ENCODE measurements around the gene GABRG3. TPM values are rescaled to one million over a fixed set of nuclear protein-coding genes. Genes with fewer than 3 reads are reported as not detected.

GABRG3 gene
- polyA plus RNA-seq, 6 donors from 2014 or later, result not detected

- no peaks in the 10 kb centered on the region for H3K4me1 Mint-ChIP-seq
- no peaks in the 10 kb centered on the region for H3K36me3 Mint-ChIP-seq
- no peak overlapping the region for H3K27ac Mint-ChIP-seq
- no peaks in the 10 kb centered on the region for H3K27me3 Mint-ChIP-seq
- no peak overlapping the region for H3K4me3 Mint-ChIP-seq
- DNase-seq, result no peak
- peaks cover 7 to 16% (median 8%) of the 10 kb centered on the region in 7 donors for H3K9me3 Mint-ChIP-seq
- no peak for ATAC-seq (ENCODE audit: low read depth in 2 of 2)
These were observed 426.0 kb downstream of the GABRG3 start for GRCh38 chr15:27396996-27397395.

GRCh38 chr15:27398631-27399161 is 427.7 kb downstream of the GABRG3 start:
- Mint-ChIP-seq H3K36me3 (no peaks in the 10 kb centered on the region), H3K9me3 (peaks cover 7 to 20% (median 12%) of the 10 kb centered on the region in 7 donors), H3K27ac (no peak overlapping the region), H3K27me3 (no peaks in the 10 kb centered on the region), H3K4me1 (no peaks in the 10 kb centered on the region), H3K4me3 (no peak overlapping the region)
- DNase-seq (no peak), ATAC-seq (ENCODE audit: low read depth in 2 of 2) (no peak)

- Mint-ChIP-seq H3K36me3 (no peaks in the 10 kb centered on the region), H3K4me1 (no peaks in the 10 kb centered on the region), H3K9me3 (peaks cover 7 to 20% (median 12%) of the 10 kb centered on the region in 7 donors)
These were observed 428.3 kb downstream of the GABRG3 start for GRCh38 chr15:27399241-27399640.

GRCh38 chr15:27401471-27401870 is 430.5 kb downstream of the GABRG3 start:
- Mint-ChIP-seq H3K36me3 (no peaks in the 10 kb centered on the region), H3K9me3 (peaks cover 0 to 22% (median 12%) of the 10 kb centered on the region in 7 donors), H3K27me3 (no peaks in the 10 kb centered on the region), H3K4me1 (no peaks in the 10 kb centered on the region), H3K27ac (no peak overlapping the region), H3K4me3 (no peak overlapping the region)
- ATAC-seq (ENCODE audit: low read depth in 2 of 2) (no peak), DNase-seq (no peak)

More at GRCh38 chr15:27399241-27399640, 428.3 kb downstream of the GABRG3 start:
- ATAC-seq (ENCODE audit: low read depth in 2 of 2) (no peak), DNase-seq (no peak)
- no peak overlapping the region for H3K27ac Mint-ChIP-seq
- no peak overlapping the region for H3K4me3 Mint-ChIP-seq
- H3K27me3 Mint-ChIP-seq, result no peaks in the 10 kb centered on the region

GRCh38 chr15:27408428-27408827 is 437.4 kb downstream of the GABRG3 start:
- no peak overlapping the region for H3K4me3 Mint-ChIP-seq
- ATAC-seq (ENCODE audit: low read depth in 2 of 2), result no peak
- H3K27ac Mint-ChIP-seq, result no peak overlapping the region
- no peaks in the 10 kb centered on the region for H3K36me3 Mint-ChIP-seq
- DNase-seq, result no peak
- no peaks in the 10 kb centered on the region for H3K27me3 Mint-ChIP-seq
- peaks cover 0 to 13% (median 4%) of the 10 kb centered on the region in 7 donors for H3K9me3 Mint-ChIP-seq
- H3K4me1 Mint-ChIP-seq, result no peaks in the 10 kb centered on the region

- Mint-ChIP-seq H3K27ac (no peak overlapping the region), H3K27me3 (no peaks in the 10 kb centered on the region), H3K9me3 (peaks cover 0 to 20% (median 4%) of the 10 kb centered on the region in 7 donors), H3K4me1 (no peaks in the 10 kb centered on the region), H3K4me3 (no peak overlapping the region), H3K36me3 (no peaks in the 10 kb centered on the region)
- DNase-seq (no peak), ATAC-seq (ENCODE audit: low read depth in 2 of 2) (no peak)
These were observed 440.1 kb downstream of the GABRG3 start for GRCh38 chr15:27410996-27411605.

- Mint-ChIP-seq H3K4me3 (no peak overlapping the region), H3K27ac (no peak overlapping the region), H3K27me3 (no peaks in the 10 kb centered on the region), H3K9me3 (peaks cover 2 to 18% (median 2%) of the 10 kb centered on the region in 7 donors), H3K36me3 (no peaks in the 10 kb centered on the region), H3K4me1 (no peaks in the 10 kb centered on the region)
- no peak for DNase-seq
- no peak for ATAC-seq (ENCODE audit: low read depth in 2 of 2)
These were observed 441.4 kb downstream of the GABRG3 start for GRCh38 chr15:27412415-27412814.

GRCh38 chr15:27414168-27414870 is 443.3 kb downstream of the GABRG3 start:
- Mint-ChIP-seq H3K27ac (peak overlapping the region in 1 of 6 donors; percentile 70), H3K9me3 (peaks cover 2 to 24% (median 4%) of the 10 kb centered on the region in 7 donors), H3K4me3 (no peak overlapping the region), H3K4me1 (no peaks in the 10 kb centered on the region), H3K27me3 (no peaks in the 10 kb centered on the region), H3K36me3 (no peaks in the 10 kb centered on the region)
- DNase-seq (no peak), ATAC-seq (ENCODE audit: low read depth in 2 of 2) (no peak)

GRCh38 chr15:27418726-27419125 is 447.7 kb downstream of the GABRG3 start:
- H3K4me3 Mint-ChIP-seq, result no peak overlapping the region
- peaks cover 0 to 20% (median 7%) of the 10 kb centered on the region in 7 donors for H3K9me3 Mint-ChIP-seq
- no peaks in the 10 kb centered on the region for H3K36me3 Mint-ChIP-seq
- no peak for DNase-seq
- ATAC-seq (ENCODE audit: low read depth in 2 of 2), result no peak
- H3K27ac Mint-ChIP-seq, result no peak overlapping the region
- no peaks in the 10 kb centered on the region for H3K27me3 Mint-ChIP-seq
- no peaks in the 10 kb centered on the region for H3K4me1 Mint-ChIP-seq

GRCh38 chr15:27422997-27423396 is 452.0 kb downstream of the GABRG3 start:
- Mint-ChIP-seq H3K4me3 (no peak overlapping the region), H3K36me3 (no peaks in the 10 kb centered on the region), H3K27me3 (no peaks in the 10 kb centered on the region), H3K27ac (no peak overlapping the region), H3K4me1 (no peaks in the 10 kb centered on the region), H3K9me3 (peaks cover 2 to 11% (median 4%) of the 10 kb centered on the region in 7 donors)
- ATAC-seq (ENCODE audit: low read depth in 2 of 2) (no peak), DNase-seq (no peak)

GRCh38 chr15:27426805-27427204 is 455.8 kb downstream of the GABRG3 start:
- no peak overlapping the region for H3K27ac Mint-ChIP-seq
- no peaks in the 10 kb centered on the region for H3K36me3 Mint-ChIP-seq
- no peaks in the 10 kb centered on the region for H3K27me3 Mint-ChIP-seq
- DNase-seq (no peak), ATAC-seq (ENCODE audit: low read depth in 2 of 2) (no peak)
- H3K4me3 Mint-ChIP-seq, result no peak overlapping the region
- no peaks in the 10 kb centered on the region for H3K4me1 Mint-ChIP-seq
- peaks cover 3 to 25% (median 11%) of the 10 kb centered on the region in 7 donors for H3K9me3 Mint-ChIP-seq

GRCh38 chr15:27427276-27427675 is 456.3 kb downstream of the GABRG3 start:
- no peaks in the 10 kb centered on the region for H3K27me3 Mint-ChIP-seq
- H3K4me3 Mint-ChIP-seq, result no peak overlapping the region
- ATAC-seq (ENCODE audit: low read depth in 2 of 2) (no peak), DNase-seq (no peak)
- no peaks in the 10 kb centered on the region for H3K4me1 Mint-ChIP-seq
- no peak overlapping the region for H3K27ac Mint-ChIP-seq
- no peaks in the 10 kb centered on the region for H3K36me3 Mint-ChIP-seq
- peaks cover 3 to 27% (median 11%) of the 10 kb centered on the region in 7 donors for H3K9me3 Mint-ChIP-seq

- ATAC-seq (ENCODE audit: low read depth in 2 of 2), result no peak
- Mint-ChIP-seq H3K27me3 (no peaks in the 10 kb centered on the region), H3K27ac (no peak overlapping the region), H3K36me3 (no peaks in the 10 kb centered on the region), H3K4me1 (no peaks in the 10 kb centered on the region), H3K9me3 (peaks cover 3 to 34% (median 12%) of the 10 kb centered on the region in 7 donors), H3K4me3 (no peak overlapping the region)
- no peak for DNase-seq
These were observed 457.2 kb downstream of the GABRG3 start for GRCh38 chr15:27428151-27428550.

- DNase-seq (no peak), ATAC-seq (ENCODE audit: low read depth in 2 of 2) (no peak)
- Mint-ChIP-seq H3K36me3 (no peaks in the 10 kb centered on the region), H3K27me3 (no peaks in the 10 kb centered on the region), H3K4me3 (no peak overlapping the region), H3K9me3 (peaks cover 3 to 41% (median 12%) of the 10 kb centered on the region in 7 donors), H3K4me1 (no peaks in the 10 kb centered on the region), H3K27ac (no peak overlapping the region)
These were observed 458.6 kb downstream of the GABRG3 start for GRCh38 chr15:27429577-27429976.

Data from naive B cell (primary cell).